Measurements from ENCODE around the gene SDR42E2.

DNA sequence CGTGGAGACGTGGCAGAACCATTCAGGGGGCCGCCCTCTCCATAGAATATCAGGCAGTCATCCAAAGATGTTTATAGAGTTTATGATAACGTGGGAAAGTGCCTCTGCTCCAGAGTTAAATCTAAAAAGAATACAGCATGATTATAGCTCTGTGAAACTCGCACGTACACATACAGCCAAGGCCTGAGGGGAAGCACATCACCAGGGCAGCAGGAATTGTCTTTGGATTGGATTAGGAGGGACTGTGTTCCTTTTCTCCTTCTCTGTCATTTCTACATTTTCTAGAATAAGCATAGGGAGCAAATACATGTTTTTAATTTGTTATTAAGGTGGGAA, 70.7 kb downstream of the SDR42E2 start:
- no peak for TF ChIP-seq POLR2AphosphoS5 (IDR thresholded peaks at IDR 0.05; ENCODE audit: low read depth, low read length)
- TF ChIP-seq TAF1 (IDR thresholded peaks at IDR 0.05; ENCODE audit: low read depth, low read length): no peak
- TF ChIP-seq POLR2A (IDR thresholded peaks at IDR 0.05; ENCODE audit: low read depth, low read length): no peak
- no peak for TF ChIP-seq SPI1 (IDR thresholded peaks at IDR 0.05; ENCODE audit: low read depth, low read length)
